Stomach (tissue), 9 donors: ENCODE results near the gene TMOD3. TPM values are rescaled to one million over a fixed set of nuclear protein-coding genes. Genes with fewer than 3 reads are reported as not detected.
A peak's percentile ranks its signal among the peaks of the same experiment; 100 is the strongest.

ENCODE experiments used
- DNase-seq, 2 donors: peaks; one replicate each; pipeline versions ENCODE4 v3.0.0 to v3.0.0-alpha.2; 2013 to 2019
- H3K27ac ChIP-seq, 5 donors: fragments of 200-600 bp in 4 of 5; sonication (generic) in 4 of 5; one replicate each; pipeline ENCODE4 v1.5.1; 2013 to 2019; ENCODE audit warnings: mild to moderate bottlenecking in 1 of 5, moderate library complexity in 1 of 5
- H3K27me3 ChIP-seq, 3 donors: fragments of 200-600 bp; sonication (generic); one replicate each; pipeline ENCODE4 v1.5.1; 2017 to 2019; ENCODE audit warnings: mixed run types in 1 of 3
- H3K36me3 ChIP-seq, 4 donors: fragments of 200-600 bp; sonication (generic); 1 replicate in 3 of 4; 2 replicates in 1 of 4; pipeline ENCODE4 v1.5.1; 2016 to 2019
- H3K4me1 ChIP-seq, 4 donors: fragments of 200-600 bp; sonication (generic); one replicate each; pipeline ENCODE4 v1.5.1; 2016 to 2019
- H3K4me3 ChIP-seq, 4 donors: fragments of 200-600 bp; sonication (generic) in 3 of 4; one replicate each; pipeline ENCODE4 v1.5.1; 2016 to 2019; ENCODE audit warnings: mild to moderate bottlenecking in 1 of 4
- H3K9me3 ChIP-seq, 4 donors: fragments of 200-600 bp; sonication (generic); one replicate each; pipeline ENCODE4 v1.5.1; 2016 to 2019
- EP300 ChIP-seq: sonication (generic); formaldehyde crosslinking; IDR thresholded peaks from one replicate; pipeline ENCODE4 v1.6.1; 2017; ENCODE audit warnings: antibody characterized with exemption
- POLR2A ChIP-seq, 4 donors: fragments of 450-650 bp; IDR thresholded peaks; one replicate each; pipeline ENCODE4 v1.6.1; 2016; ENCODE audit warnings: antibody characterized with exemption in 4 of 4, control low read depth in 2 of 4, mild to moderate bottlenecking in 1 of 4, moderate library complexity in 1 of 4
- POLR2AphosphoS5 ChIP-seq, 3 donors: sonication (generic); formaldehyde crosslinking; IDR thresholded peaks; one replicate each; pipeline ENCODE4 v1.6.1; 2016; ENCODE audit warnings: antibody characterized with exemption in 3 of 3
- WGBS, 5 donors: extraction: QIAGEN DNeasy Blood & Tissue Kit in 3 of 5; methylation state at CpG; one replicate each; pipeline versions ENCODE4 v1.1.5 to v1.1.7; 2013 to 2018; 5-methylcytosine and 5-hydroxymethylcytosine counted together
- intact Hi-C: fragments of 100-400 bp; cut with DNase I; formaldehyde crosslinking; loops from one replicate; pipeline ENCODE4 v1.15.1; 2023; ENCODE audit warnings: low total_unique reads
- polyA plus RNA-seq, 3 donors: library from polyadenylated mRNA; stranded (reverse); fragments of 200-250 nt; gene quantifications; one replicate each; pipeline ENCODE4 v1.2.3, GENCODE V29; 2013
- total RNA-seq, 5 donors: library from RNA; depleted of rRNA; stranded (reverse); fragments of >200 nt; gene quantifications; one replicate each; pipeline versions ENCODE4 v1.1.0 to v1.2.3, GENCODE V29; 2014 to 2016
- TF ChIP-seq, protein P1 (sequence below), 7 experiments: fragments of 450-650 bp in 4 of 7; fragments of 200-600 bp in 3 of 7; sonication (generic) in 3 of 7; IDR thresholded peaks; one replicate each; pipeline ENCODE4 v1.5.1; 2016 to 2019; ENCODE audit warnings: antibody characterized with exemption in 7 of 7, control low read depth in 2 of 7, mild to moderate bottlenecking in 1 of 7
- donor health status: healthy with polysubstance abuse.
- donor health status: Bipolar disorder and iron deficiency.
- donor health status: healthy.

The TMOD3 gene
- total and polyA plus RNA-seq, 8 donors, result 10.1 to 64.3 (median 15.2) TPM

DNA sequence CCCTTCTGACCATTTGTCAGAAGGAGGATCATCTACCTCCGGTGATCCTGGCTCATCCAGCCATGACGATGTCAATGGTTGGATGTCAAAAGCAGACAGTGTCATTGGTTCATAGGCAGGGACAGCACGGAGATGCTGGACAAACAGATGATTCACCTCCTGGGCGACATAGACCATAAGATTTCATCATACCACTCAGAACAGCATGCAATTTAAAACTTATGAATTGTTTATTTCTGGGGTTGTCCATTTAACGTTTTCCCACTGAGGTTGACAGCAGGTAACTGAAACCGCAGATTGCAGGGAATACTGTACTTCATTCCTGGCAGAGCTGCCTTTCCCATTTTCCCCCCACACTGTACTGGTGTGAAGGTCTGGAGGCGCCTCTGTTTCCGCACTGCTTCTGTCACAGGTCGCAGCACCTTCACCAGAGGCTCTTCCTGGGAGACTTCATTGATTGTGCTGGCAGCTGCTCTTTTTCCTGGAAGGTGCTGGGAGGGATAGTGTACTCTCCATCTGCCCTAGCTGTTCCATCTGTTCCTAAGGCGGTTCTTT is 32.5 kb upstream of the TMOD3 start:
- no peak overlapping the region for H3K27ac ChIP-seq
- intact Hi-C loops, result no loop called here
- WGBS, 5 donors, result 71 to 88% (median 79%) methylated on average over 10 of the region's 10 CpGs
- TF ChIP-seq, protein P1, sequence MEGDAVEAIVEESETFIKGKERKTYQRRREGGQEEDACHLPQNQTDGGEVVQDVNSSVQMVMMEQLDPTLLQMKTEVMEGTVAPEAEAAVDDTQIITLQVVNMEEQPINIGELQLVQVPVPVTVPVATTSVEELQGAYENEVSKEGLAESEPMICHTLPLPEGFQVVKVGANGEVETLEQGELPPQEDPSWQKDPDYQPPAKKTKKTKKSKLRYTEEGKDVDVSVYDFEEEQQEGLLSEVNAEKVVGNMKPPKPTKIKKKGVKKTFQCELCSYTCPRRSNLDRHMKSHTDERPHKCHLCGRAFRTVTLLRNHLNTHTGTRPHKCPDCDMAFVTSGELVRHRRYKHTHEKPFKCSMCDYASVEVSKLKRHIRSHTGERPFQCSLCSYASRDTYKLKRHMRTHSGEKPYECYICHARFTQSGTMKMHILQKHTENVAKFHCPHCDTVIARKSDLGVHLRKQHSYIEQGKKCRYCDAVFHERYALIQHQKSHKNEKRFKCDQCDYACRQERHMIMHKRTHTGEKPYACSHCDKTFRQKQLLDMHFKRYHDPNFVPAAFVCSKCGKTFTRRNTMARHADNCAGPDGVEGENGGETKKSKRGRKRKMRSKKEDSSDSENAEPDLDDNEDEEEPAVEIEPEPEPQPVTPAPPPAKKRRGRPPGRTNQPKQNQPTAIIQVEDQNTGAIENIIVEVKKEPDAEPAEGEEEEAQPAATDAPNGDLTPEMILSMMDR (IDR thresholded peaks at IDR 0.05), result no peak
- no peak for TF ChIP-seq EP300
- no peak for DNase-seq
- H3K27me3 ChIP-seq, result no peaks in the 10 kb centered on the region
- H3K36me3 ChIP-seq, result peaks cover 0 to 29% (median 16%) of the 10 kb centered on the region in 4 donors
- no peak overlapping the region for H3K4me3 ChIP-seq
- no peaks in the 10 kb centered on the region for H3K9me3 ChIP-seq
- peaks cover 0 to 23% (median 14%) of the 10 kb centered on the region in 4 donors for H3K4me1 ChIP-seq

GRCh38 chr15:51798281-51798680 is 31.2 kb upstream of the TMOD3 start:
- intact Hi-C loops, result no loop called here
- Histone ChIP-seq H3K4me1 (peaks cover 0 to 23% (median 11%) of the 10 kb centered on the region in 4 donors), H3K9me3 (no peaks in the 10 kb centered on the region), H3K4me3 (no peak overlapping the region), H3K27me3 (no peaks in the 10 kb centered on the region), H3K27ac (no peak overlapping the region), H3K36me3 (peaks cover 0 to 29% (median 16%) of the 10 kb centered on the region in 4 donors)
- TF ChIP-seq POLR2AphosphoS5 (IDR thresholded peaks at IDR 0.05), result no peak
- whole genome bisulfite sequencing, 5 donors, result 97 to 100% (median 98%) methylated on average over 1 of the region's 1 CpG
- DNase-seq, result no peak

DNA sequence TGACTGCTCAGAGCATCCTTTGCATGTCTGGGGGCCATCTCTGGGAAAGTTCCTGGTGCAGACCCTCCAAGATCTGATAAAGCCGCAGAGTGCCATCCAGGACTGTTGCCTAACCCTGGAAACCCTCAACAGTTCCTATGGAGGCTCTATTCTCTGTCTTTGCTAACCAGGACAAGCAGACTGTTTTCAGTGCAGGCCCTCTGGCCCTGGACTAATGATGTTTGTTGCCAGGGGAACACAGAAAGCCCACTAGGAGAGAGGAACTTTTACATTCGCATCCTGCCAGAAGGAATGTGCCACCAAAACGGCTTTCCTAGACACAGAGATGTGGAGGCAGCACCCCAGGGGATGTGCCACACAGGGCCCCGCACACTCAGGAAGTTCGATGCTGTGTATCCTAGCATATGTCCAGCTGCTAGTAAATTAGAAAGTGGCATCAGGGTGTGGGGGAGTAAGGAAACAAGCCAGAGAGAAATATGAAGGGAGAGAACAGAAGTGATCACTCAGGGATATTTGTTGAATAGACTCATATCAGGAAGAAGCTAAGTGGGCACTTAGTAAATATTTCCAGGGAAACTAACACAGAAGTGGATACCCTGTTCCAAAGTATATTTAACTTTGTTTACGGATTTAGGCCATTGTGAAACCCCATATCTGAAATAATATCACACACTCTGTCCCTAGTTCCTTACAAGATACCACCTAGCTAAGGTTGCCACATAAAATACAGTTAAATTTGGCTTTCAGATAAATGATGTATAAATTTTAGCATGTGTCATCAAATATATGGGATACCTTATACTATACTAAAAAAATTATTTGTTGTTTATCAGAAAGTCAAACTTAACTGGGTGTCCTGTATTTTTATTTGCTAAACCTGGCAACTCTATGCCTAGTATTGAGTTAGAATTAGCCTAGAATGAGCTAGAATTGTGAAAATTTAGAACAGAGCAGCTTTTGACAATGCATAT is 29.9 kb upstream of the TMOD3 start:
- Histone ChIP-seq H3K4me3 (no peak overlapping the region), H3K36me3 (peaks cover 0 to 29% (median 16%) of the 10 kb centered on the region in 4 donors), H3K9me3 (no peaks in the 10 kb centered on the region), H3K27ac (no peak overlapping the region), H3K27me3 (no peaks in the 10 kb centered on the region), H3K4me1 (peaks cover 0 to 15% (median 3%) of the 10 kb centered on the region in 4 donors)
- intact Hi-C loops, result no loop called here
- TF ChIP-seq EP300 (no peak), POLR2AphosphoS5 (IDR thresholded peaks at IDR 0.05) (no peak), POLR2A (IDR thresholded peaks at IDR 0.05) (no peak)
- TF ChIP-seq, protein P1 (IDR thresholded peaks at IDR 0.05), result no peak
- WGBS, 5 donors, result 69 to 88% (median 81%) methylated on average over 6 of the region's 6 CpGs
- no peak for DNase-seq

DNA sequence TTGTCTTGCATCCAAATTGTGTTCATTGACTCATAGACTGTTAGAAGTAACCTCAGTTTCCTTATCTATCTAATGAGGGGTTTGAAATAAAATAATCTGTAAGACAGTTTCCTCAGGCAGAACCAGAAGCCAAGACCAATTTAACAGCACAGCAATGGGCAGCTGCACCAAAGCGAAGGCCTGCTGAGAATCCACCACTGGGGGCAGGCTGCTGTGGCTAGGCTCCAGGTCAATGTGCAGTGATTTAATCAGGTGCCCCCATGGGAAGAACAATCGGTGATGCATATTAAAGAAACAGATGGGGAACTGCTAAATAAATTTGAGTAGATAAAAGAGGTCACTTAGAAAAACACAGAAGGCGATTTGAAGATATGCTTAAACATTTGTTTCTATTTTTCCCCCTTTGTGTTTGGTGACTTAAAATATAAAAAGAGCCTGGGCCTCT is 28.0 kb upstream of the TMOD3 start:
- DNase-seq, result peak in 1 of 2 donors; percentile 52
- Histone ChIP-seq H3K36me3 (peaks cover 0 to 34% (median 20%) of the 10 kb centered on the region in 4 donors), H3K4me3 (no peak overlapping the region), H3K27me3 (no peaks in the 10 kb centered on the region), H3K27ac (no peak overlapping the region), H3K9me3 (no peaks in the 10 kb centered on the region), H3K4me1 (peaks cover 0 to 10% (median 3%) of the 10 kb centered on the region in 4 donors)
- 52 to 64% (median 53%) methylated on average over 3 of the region's 3 CpGs for WGBS, 5 donors
- TF ChIP-seq, protein P1 (IDR thresholded peaks at IDR 0.05), result peak in 3 of 7 experiments; percentile 22 to 44 (median 27)
- TF ChIP-seq EP300, result no peak
- intact Hi-C loops, result no loop called here
